Gastrocnemius medialis (tissue), 4 donors: ENCODE results near the gene TATDN2.

ENCODE experiments used
- CTCF ChIP-seq, 5 experiments: fragments of 450-650 bp in 3 of 5; fragments of 200-600 bp in 2 of 5; sonication (generic) in 2 of 5; IDR thresholded peaks in 4 of 5; conservative IDR thresholded peaks in 1 of 5; 1 replicate in 4 of 5; 2 replicates in 1 of 5; pipeline ENCODE4 v1.5.1; 2016 to 2019; ENCODE audit warnings: antibody characterized with exemption in 5 of 5, mild to moderate bottlenecking in 3 of 5, moderate library complexity in 3 of 5
- POLR2A ChIP-seq, 2 donors: fragments of 450-650 bp; IDR thresholded peaks; one replicate each; pipeline ENCODE4 v1.6.1; 2017; ENCODE audit warnings: antibody characterized with exemption in 2 of 2, mild to moderate bottlenecking in 2 of 2, moderate library complexity in 2 of 2

GRCh38 chr3:10321630-10322351 is 73.5 kb downstream of the TATDN2 start:
- TF ChIP-seq POLR2A (IDR thresholded peaks at IDR 0.05) (no peak), CTCF (IDR thresholded peaks at IDR 0.05 in 4 of 5, conservative IDR thresholded peaks at IDR 0.05 in 1 of 5) (no peak)
